Pancreas (tissue), 10 donors: Measurements from ENCODE around the gene ADAM23. TPM values are rescaled to one million over a fixed set of nuclear protein-coding genes. Genes with fewer than 3 reads are reported as not detected.

Source experiments
- ATAC-seq, 4 donors: fragments of 200-7000 bp; cut with Tn5 transposase; one replicate each; pipeline versions ENCODE4 v1.8.0 to v1.9.1; 2020; ENCODE audit warnings: mild to moderate bottlenecking in 4 of 4, moderate library complexity in 4 of 4
- DNase-seq, 6 donors: peaks; one replicate each; pipeline ENCODE4 v3.0.0-alpha.2; 2020
- FAIRE-seq: peaks from 2 replicates; lab custom pipeline; 2012; peaks lifted over from hg19 to GRCh38; lab: Jason Lieb, UNC
- H3K27ac ChIP-seq, 4 donors: fragments of 200-600 bp; sonication (generic); 1 replicate in 3 of 4; 2 replicates in 1 of 4; pipeline versions ENCODE4 v1.5.0 to v1.8.0; 2020
- H3K27me3 ChIP-seq, 4 donors: fragments of 200-600 bp; one replicate each; pipeline ENCODE4 v1.8.0; 2021
- H3K36me3 ChIP-seq, 3 donors: fragments of 200-600 bp; sonication (generic) in 1 of 3; one replicate each; pipeline versions ENCODE4 v1.5.0 to v1.8.0; 2020 to 2021
- H3K4me1 ChIP-seq, 3 donors: fragments of 200-600 bp; one replicate each; pipeline ENCODE4 v1.8.0; 2021
- H3K4me3 ChIP-seq, 4 donors: fragments of 200-600 bp; sonication (generic) in 2 of 4; one replicate each; pipeline versions ENCODE4 v1.5.0 to v1.8.0; 2020 to 2021
- H3K9me3 ChIP-seq, 4 donors: fragments of 200-600 bp; one replicate each; pipeline ENCODE4 v1.8.0; 2021
- WGBS, 2 donors: extraction: QIAGEN DNeasy Blood & Tissue Kit; methylation state at CpG; one replicate each; pipeline ENCODE4 v1.1.7; 2013; 5-methylcytosine and 5-hydroxymethylcytosine counted together
- intact Hi-C, 3 donors: fragments of 100-400 bp; cut with DNase I; formaldehyde crosslinking; loops; one replicate each; pipeline versions ENCODE4 v1.11.1 to v1.14.2; 2022
- polyA plus RNA-seq, 2 donors: library from polyadenylated mRNA; stranded (reverse); fragments of 200-250 nt; gene quantifications; one replicate each; pipeline ENCODE4 v1.2.3, GENCODE V29; 2013
- total RNA-seq, 6 donors: library from RNA; stranded (reverse); fragmentation: NEBNext Ultra II Directional in 4 of 6; extraction: Animal tissue kit (Norgen Biotek cat#: 25700) in 4 of 6; gene quantifications; one replicate each; pipeline versions ENCODE4 v1.2.1 to v1.2.4, GENCODE V29; 2021 to 2023
- TF ChIP-seq, protein P1 (sequence below), 4 donors: fragments of 200-600 bp; sonication (generic) in 3 of 4; IDR thresholded peaks; one replicate each; pipeline versions ENCODE4 v1.5.0 to v1.8.0; 2021; ENCODE audit warnings: antibody characterized with exemption in 4 of 4
- donor health status: healthy with polysubstance abuse.
- donor health status: DM: no; HTN: no; CAD: no; lungs with moderate emphysema.
- donor health status: DM: no; HTN: no; CAD: no.
- donor health status: control.
- donor health status: control.
- donor health status: Bipolar disorder and iron deficiency.
- donor health status: DM: yes; HTN: yes; CAD: no.
- donor health status: DM: no; HTN: no; CAD: no.
- donor health status: DM: no; HTN: no; CAD: no.
- donor health status: DM: yes; HTN: yes; CAD: no.

ADAM23 gene
- total and polyA plus RNA-seq, 8 donors = 0.11 to 0.92 (median 0.55) TPM

- ATAC-seq (peak in 3 of 4 donors; percentile 76 to 90 (median 87)), FAIRE-seq (no peak), DNase-seq (peak; percentile 18 to 62 (median 36))
- Histone ChIP-seq H3K27ac (no peak within 1 kb of the TSS), H3K27me3 (peaks cover 0 to 6% (median 2%) of the 10 kb centered on the region in 4 donors), H3K4me3 (peak within 1 kb of the TSS in 1 of 4 donors; percentile 22), H3K36me3 (no peaks in the 10 kb centered on the region), H3K9me3 (no peaks in the 10 kb centered on the region), H3K4me1 (no peaks in the 10 kb centered on the region)
- intact Hi-C loops = no loop called here
- TF ChIP-seq, protein P1, sequence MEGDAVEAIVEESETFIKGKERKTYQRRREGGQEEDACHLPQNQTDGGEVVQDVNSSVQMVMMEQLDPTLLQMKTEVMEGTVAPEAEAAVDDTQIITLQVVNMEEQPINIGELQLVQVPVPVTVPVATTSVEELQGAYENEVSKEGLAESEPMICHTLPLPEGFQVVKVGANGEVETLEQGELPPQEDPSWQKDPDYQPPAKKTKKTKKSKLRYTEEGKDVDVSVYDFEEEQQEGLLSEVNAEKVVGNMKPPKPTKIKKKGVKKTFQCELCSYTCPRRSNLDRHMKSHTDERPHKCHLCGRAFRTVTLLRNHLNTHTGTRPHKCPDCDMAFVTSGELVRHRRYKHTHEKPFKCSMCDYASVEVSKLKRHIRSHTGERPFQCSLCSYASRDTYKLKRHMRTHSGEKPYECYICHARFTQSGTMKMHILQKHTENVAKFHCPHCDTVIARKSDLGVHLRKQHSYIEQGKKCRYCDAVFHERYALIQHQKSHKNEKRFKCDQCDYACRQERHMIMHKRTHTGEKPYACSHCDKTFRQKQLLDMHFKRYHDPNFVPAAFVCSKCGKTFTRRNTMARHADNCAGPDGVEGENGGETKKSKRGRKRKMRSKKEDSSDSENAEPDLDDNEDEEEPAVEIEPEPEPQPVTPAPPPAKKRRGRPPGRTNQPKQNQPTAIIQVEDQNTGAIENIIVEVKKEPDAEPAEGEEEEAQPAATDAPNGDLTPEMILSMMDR (IDR thresholded peaks at IDR 0.05) = no peak
- 3 to 5% methylated on average over 56 of the region's 56 CpGs for WGBS, 2 donors
These were observed 199.0 kb downstream of the ADAM23 start, which contains the start of gene FAM237A for GRCh38 chr2:206642075-206643025. FAM237A (plus strand) TSS chr2:206642487; CDS start chr2:206644237, 1,750 bp downstream.

- no peaks in the 10 kb centered on the region for H3K36me3 ChIP-seq
- ATAC-seq (no peak), FAIRE-seq (no peak), DNase-seq (no peak)
- H3K9me3 ChIP-seq = no peaks in the 10 kb centered on the region
- intact Hi-C loops = no loop called here
- WGBS, 2 donors = 36 to 54% methylated on average over 1 of the region's 1 CpG
- H3K4me1 ChIP-seq = no peaks in the 10 kb centered on the region
- no peaks in the 10 kb centered on the region for H3K27me3 ChIP-seq
- TF ChIP-seq, protein P1 (IDR thresholded peaks at IDR 0.05) = no peak
- no peak overlapping the region for H3K27ac ChIP-seq
- H3K4me3 ChIP-seq = no peak overlapping the region
These were observed 204.7 kb downstream of the ADAM23 start for GRCh38 chr2:206647985-206648384.

- TF ChIP-seq, protein P1 (IDR thresholded peaks at IDR 0.05) = no peak
- ATAC-seq = no peak
These were observed 213.8 kb downstream of the ADAM23 start for GRCh38 chr2:206657087-206657486.

GRCh38 chr2:206665251-206665650, 221.9 kb downstream of the ADAM23 start:
- ATAC-seq (no peak), FAIRE-seq (peak; percentile 37), DNase-seq (no peak)
- intact Hi-C loops = no loop called here
- 59 to 71% methylated on average over 3 of the region's 3 CpGs for whole genome bisulfite sequencing, 2 donors
- no peaks in the 10 kb centered on the region for H3K27me3 ChIP-seq
- no peak overlapping the region for H3K27ac ChIP-seq
- TF ChIP-seq, protein P1 (IDR thresholded peaks at IDR 0.05) = no peak
- no peaks in the 10 kb centered on the region for H3K9me3 ChIP-seq
- no peaks in the 10 kb centered on the region for H3K4me1 ChIP-seq
- H3K4me3 ChIP-seq = no peak overlapping the region
- H3K36me3 ChIP-seq = no peaks in the 10 kb centered on the region

More at GRCh38 chr2:206657087-206657486, 213.8 kb downstream of the ADAM23 start:
- Histone ChIP-seq H3K36me3 (no peaks in the 10 kb centered on the region), H3K27me3 (no peaks in the 10 kb centered on the region), H3K4me1 (no peaks in the 10 kb centered on the region), H3K9me3 (no peaks in the 10 kb centered on the region), H3K27ac (no peak overlapping the region), H3K4me3 (no peak overlapping the region)
- 81 to 88% methylated on average over 1 of the region's 1 CpG for WGBS, 2 donors
- FAIRE-seq = no peak
- intact Hi-C loops = no loop called here
- DNase-seq = no peak

Other genes with a start within 250 kb of the ADAM23 start
- 10 to 100 TPM in 5 of 6 donors, 1 to 10 TPM in 1; 9.0 to 14.3 (median 12.6) TPM for gene ZDBF2, start 168.9 kb upstream of the ADAM23 start, total RNA-seq
- 1 to 10 TPM; 1.6 to 3.5 TPM for gene ZDBF2, start 168.9 kb upstream of the ADAM23 start, polyA plus RNA-seq
- not detected for gene FAM237A, start 199.0 kb downstream of the ADAM23 start, total RNA-seq
- gene FAM237A, start 199.0 kb downstream of the ADAM23 start, polyA plus RNA-seq = not detected